ENCODE measurements around the gene HCCS.
A peak's percentile ranks its signal among the peaks of the same experiment; 100 is the strongest.

Gene HCCS

GRCh38 chrX:11137543-11138139 lies 26.5 kb downstream of the HCCS start:
- no peaks in the 10 kb centered on the region for H3K36me3 ChIP-seq (replicated peaks; ENCODE audit: low read depth, low read length)
- no peaks in the 10 kb centered on the region; the same call in 1 of the 2 replicates for H3K4me1 ChIP-seq (ENCODE audit: low read length)
- H4K20me1 ChIP-seq (ENCODE audit: insufficient read depth, low read length), result no peaks in the 10 kb centered on the region
- H2AFZ ChIP-seq (ENCODE audit: low read depth, low read length), result 0 out of 2 replicates have a peak overlapping the region, but pooled peaks have one; percentile 77
- TF ChIP-seq CTCF (IDR thresholded peaks at IDR 0.05; ENCODE audit: low read depth, low read length), result peak; percentile 65
- no peak for TF ChIP-seq EZH2phosphoT487 (IDR thresholded peaks at IDR 0.05; ENCODE audit: low read depth)
- H3K9ac ChIP-seq (ENCODE audit: low read length), result peak overlapping the region; percentile 37; the same call in 1 of the 2 replicates
- H3K4me3 ChIP-seq (ENCODE audit: low read length), result peak overlapping the region; percentile 50; the same call in 1 of the 2 replicates
- H3K9me3 ChIP-seq (ENCODE audit: insufficient read depth, low read length), result no peaks in the 10 kb centered on the region
- no peaks in the 10 kb centered on the region for H3K27me3 ChIP-seq (ENCODE audit: low read depth, low read length)
- no peaks in the 10 kb centered on the region for H3K79me2 ChIP-seq (ENCODE audit: low read length)
- H3K4me2 ChIP-seq (ENCODE audit: low read length), result peak overlapping the region; percentile 68
- no peak overlapping the region for H3K27ac ChIP-seq (ENCODE audit: low read length)

GRCh38 chrX:11138498-11139390 lies 27.6 kb downstream of the HCCS start:
- Histone ChIP-seq H3K4me1 (ENCODE audit: low read length) (no peaks in the 10 kb centered on the region; the same call in 1 of the 2 replicates), H3K4me2 (ENCODE audit: low read length) (no peak overlapping the region)

GRCh38 chrX:11143931-11144678 lies 33.0 kb downstream of the HCCS start:
- no peak overlapping the region for H3K27ac ChIP-seq (ENCODE audit: low read length)
- no peaks in the 10 kb centered on the region for H3K9me3 ChIP-seq (ENCODE audit: insufficient read depth, low read length)
- H3K27me3 ChIP-seq (ENCODE audit: low read depth, low read length), result no peaks in the 10 kb centered on the region
- H2AFZ ChIP-seq (ENCODE audit: low read depth, low read length), result peak overlapping the region; percentile 52; the same call in 1 of the 2 replicates
- peak overlapping the region; percentile 65 for H3K4me2 ChIP-seq (ENCODE audit: low read length)
- H4K20me1 ChIP-seq (ENCODE audit: insufficient read depth, low read length), result no peaks in the 10 kb centered on the region
- H3K9ac ChIP-seq (ENCODE audit: low read length), result no peak overlapping the region
- H3K36me3 ChIP-seq (replicated peaks; ENCODE audit: low read depth, low read length), result no peaks in the 10 kb centered on the region
- peak overlapping the region; percentile 58 for H3K4me3 ChIP-seq (ENCODE audit: low read length)
- TF ChIP-seq EZH2phosphoT487 (IDR thresholded peaks at IDR 0.05; ENCODE audit: low read depth) (no peak), CTCF (IDR thresholded peaks at IDR 0.05; ENCODE audit: low read depth, low read length) (peak; percentile 69)
- peaks cover 9% of the 10 kb centered on the region for H3K4me1 ChIP-seq (ENCODE audit: low read length)
- no peaks in the 10 kb centered on the region for H3K79me2 ChIP-seq (ENCODE audit: low read length)

More at GRCh38 chrX:11138498-11139390, 27.6 kb downstream of the HCCS start:
- H2AFZ ChIP-seq (ENCODE audit: low read depth, low read length), result no peak overlapping the region
- no peaks in the 10 kb centered on the region for H4K20me1 ChIP-seq (ENCODE audit: insufficient read depth, low read length)
- no peaks in the 10 kb centered on the region for H3K79me2 ChIP-seq (ENCODE audit: low read length)
- H3K36me3 ChIP-seq (replicated peaks; ENCODE audit: low read depth, low read length), result no peaks in the 10 kb centered on the region
- H3K9me3 ChIP-seq (ENCODE audit: insufficient read depth, low read length), result no peaks in the 10 kb centered on the region
- H3K27me3 ChIP-seq (ENCODE audit: low read depth, low read length), result no peaks in the 10 kb centered on the region
- H3K9ac ChIP-seq (ENCODE audit: low read length), result no peak overlapping the region
- TF ChIP-seq EZH2phosphoT487 (IDR thresholded peaks at IDR 0.05; ENCODE audit: low read depth) (no peak), CTCF (IDR thresholded peaks at IDR 0.05; ENCODE audit: low read depth, low read length) (no peak)
- H3K27ac ChIP-seq (ENCODE audit: low read length), result no peak overlapping the region
- H3K4me3 ChIP-seq (ENCODE audit: low read length), result no peak overlapping the region

Data from OCI-LY3 (cell line).